ENCODE measurements around the gene TUBA8. TPM values are rescaled to one million over a fixed set of nuclear protein-coding genes. Genes with fewer than 3 reads are reported as not detected.

Gene TUBA8
- total RNA-seq, 1 donor from 2014 or later = 5.6 TPM

GRCh38 chr22:18082467-18082866, 28.1 kb upstream of the TUBA8 start:
- TF ChIP-seq, protein P1, sequence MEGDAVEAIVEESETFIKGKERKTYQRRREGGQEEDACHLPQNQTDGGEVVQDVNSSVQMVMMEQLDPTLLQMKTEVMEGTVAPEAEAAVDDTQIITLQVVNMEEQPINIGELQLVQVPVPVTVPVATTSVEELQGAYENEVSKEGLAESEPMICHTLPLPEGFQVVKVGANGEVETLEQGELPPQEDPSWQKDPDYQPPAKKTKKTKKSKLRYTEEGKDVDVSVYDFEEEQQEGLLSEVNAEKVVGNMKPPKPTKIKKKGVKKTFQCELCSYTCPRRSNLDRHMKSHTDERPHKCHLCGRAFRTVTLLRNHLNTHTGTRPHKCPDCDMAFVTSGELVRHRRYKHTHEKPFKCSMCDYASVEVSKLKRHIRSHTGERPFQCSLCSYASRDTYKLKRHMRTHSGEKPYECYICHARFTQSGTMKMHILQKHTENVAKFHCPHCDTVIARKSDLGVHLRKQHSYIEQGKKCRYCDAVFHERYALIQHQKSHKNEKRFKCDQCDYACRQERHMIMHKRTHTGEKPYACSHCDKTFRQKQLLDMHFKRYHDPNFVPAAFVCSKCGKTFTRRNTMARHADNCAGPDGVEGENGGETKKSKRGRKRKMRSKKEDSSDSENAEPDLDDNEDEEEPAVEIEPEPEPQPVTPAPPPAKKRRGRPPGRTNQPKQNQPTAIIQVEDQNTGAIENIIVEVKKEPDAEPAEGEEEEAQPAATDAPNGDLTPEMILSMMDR (IDR thresholded peaks at IDR 0.05) = no peak
- TF ChIP-seq POLR2AphosphoS5 (IDR thresholded peaks at IDR 0.05; ENCODE audit: insufficient read depth in 1 of 2, low read depth in 1 of 2) (no peak), POLR2A (IDR thresholded peaks at IDR 0.05) (no peak)
- Histone ChIP-seq H3K4me1 (peaks cover 25% of the 10 kb centered on the region), H3K4me3 (no peak overlapping the region), H3K27ac (no peak overlapping the region), H3K9me3 (no peaks in the 10 kb centered on the region), H3K27me3 (no peaks in the 10 kb centered on the region), H3K36me3 (peaks cover 0 to 61% of the 10 kb centered on the region in 2 donors)
- intact Hi-C loops (cut with DNase I) = no loop called here
- no peak for DNase-seq (ENCODE audit: extremely low spot score in 2 of 2)

DNA sequence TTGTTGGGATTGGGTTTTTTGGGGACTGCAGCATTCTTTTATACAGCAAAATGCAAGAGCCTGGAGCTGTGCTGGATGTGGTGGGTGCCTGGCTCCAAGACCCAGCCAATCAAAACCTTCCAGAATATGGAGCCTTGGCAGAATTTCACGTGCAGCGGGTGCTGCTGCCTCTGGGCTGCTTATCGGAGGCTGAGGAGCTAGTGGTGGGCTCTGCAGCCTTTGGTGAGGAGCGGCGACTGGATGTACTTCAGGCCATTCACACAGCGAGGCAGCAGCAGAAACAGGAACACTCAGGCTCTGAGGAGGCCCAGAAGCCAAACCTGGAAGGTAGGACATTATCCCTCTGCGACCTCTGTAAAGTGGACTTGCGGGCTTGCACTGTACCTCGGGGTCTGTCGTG, 27.2 kb upstream of the TUBA8 start:
- H3K9me3 ChIP-seq = no peaks in the 10 kb centered on the region
- H3K4me1 ChIP-seq = peaks cover 23% of the 10 kb centered on the region
- intact Hi-C loops (cut with DNase I) = no loop called here
- DNase-seq (ENCODE audit: extremely low spot score in 2 of 2) = no peak
- TF ChIP-seq, protein P1 (IDR thresholded peaks at IDR 0.05) = no peak
- TF ChIP-seq POLR2AphosphoS5 (IDR thresholded peaks at IDR 0.05; ENCODE audit: insufficient read depth in 1 of 2, low read depth in 1 of 2) = no peak
- TF ChIP-seq POLR2A (IDR thresholded peaks at IDR 0.05) = no peak
- H3K27ac ChIP-seq = no peak overlapping the region
- H3K27me3 ChIP-seq = no peaks in the 10 kb centered on the region
- H3K36me3 ChIP-seq = peaks cover 0 to 70% of the 10 kb centered on the region in 2 donors
- no peak overlapping the region for H3K4me3 ChIP-seq

DNA sequence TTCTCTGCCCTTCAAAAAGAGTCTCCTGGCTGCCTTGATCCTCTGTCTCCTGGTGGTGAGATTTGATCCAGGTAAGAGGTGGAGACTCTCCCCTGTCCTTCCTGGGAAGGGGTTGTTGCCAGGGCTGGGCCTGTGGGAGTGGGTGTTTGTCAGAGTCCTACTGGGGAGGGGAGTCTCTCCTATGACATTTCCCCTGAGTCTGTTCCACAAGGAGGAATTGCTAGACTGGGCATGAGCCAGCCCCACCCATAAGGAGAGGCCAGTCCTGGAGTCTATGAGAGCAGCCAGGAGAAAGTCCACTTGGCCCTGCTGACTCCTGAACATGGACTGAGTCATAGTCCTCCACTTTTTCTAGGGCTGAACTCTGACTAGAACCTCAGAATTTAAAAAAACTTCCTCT, 25.4 kb upstream of the TUBA8 start:
- H3K9me3 ChIP-seq = no peaks in the 10 kb centered on the region
- intact Hi-C loops (cut with DNase I) = no loop called here
- no peak for DNase-seq (ENCODE audit: extremely low spot score in 2 of 2)
- H3K27ac ChIP-seq = no peak overlapping the region
- no peaks in the 10 kb centered on the region for H3K27me3 ChIP-seq
- no peak overlapping the region for H3K4me3 ChIP-seq
- peaks cover 0 to 76% of the 10 kb centered on the region in 2 donors for H3K36me3 ChIP-seq
- H3K4me1 ChIP-seq = peaks cover 7% of the 10 kb centered on the region
- TF ChIP-seq, protein P1 (IDR thresholded peaks at IDR 0.05) = no peak

DNA sequence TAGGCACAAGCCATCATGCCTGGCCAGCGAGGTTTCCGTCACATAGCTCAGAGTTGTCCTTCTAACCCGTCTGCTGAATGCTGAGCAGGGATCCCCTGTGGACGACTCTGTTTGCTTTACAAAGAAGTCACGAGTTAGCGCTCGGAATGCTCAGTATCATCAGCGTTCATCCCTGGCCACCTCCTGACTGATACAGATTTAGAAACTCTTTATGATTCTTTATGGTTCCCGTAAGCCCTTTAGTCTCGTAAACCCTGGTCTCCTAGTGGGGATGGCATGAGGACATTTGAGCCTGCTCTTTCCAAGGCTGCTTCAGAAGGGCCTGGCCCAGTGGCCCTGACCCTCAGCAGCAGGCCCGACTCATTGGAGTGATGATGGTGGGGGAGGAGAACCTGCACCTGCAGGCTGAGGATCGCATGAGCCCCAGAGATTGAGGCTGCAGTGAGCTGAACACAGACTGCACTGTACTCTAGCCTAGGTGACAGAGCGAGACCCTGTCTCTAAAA, 23.2 kb upstream of the TUBA8 start:
- H3K27me3 ChIP-seq = no peaks in the 10 kb centered on the region
- H3K9me3 ChIP-seq = no peaks in the 10 kb centered on the region
- H3K27ac ChIP-seq = no peak overlapping the region
- intact Hi-C loops (cut with DNase I) = no loop called here
- peaks cover 7% of the 10 kb centered on the region for H3K4me1 ChIP-seq
- TF ChIP-seq, protein P1 (IDR thresholded peaks at IDR 0.05) = no peak
- TF ChIP-seq POLR2AphosphoS5 (IDR thresholded peaks at IDR 0.05; ENCODE audit: insufficient read depth in 1 of 2, low read depth in 1 of 2) = no peak
- TF ChIP-seq POLR2A (IDR thresholded peaks at IDR 0.05) = no peak
- DNase-seq (ENCODE audit: extremely low spot score in 2 of 2) = no peak
- peaks cover 0 to 57% of the 10 kb centered on the region in 2 donors for H3K36me3 ChIP-seq
- H3K4me3 ChIP-seq = no peak overlapping the region

GRCh38 chr22:18088825-18089568, 21.6 kb upstream of the TUBA8 start:
- no peaks in the 10 kb centered on the region for H3K9me3 ChIP-seq
- H3K36me3 ChIP-seq = peaks cover 0 to 51% of the 10 kb centered on the region in 2 donors
- H3K4me1 ChIP-seq = peaks cover 11% of the 10 kb centered on the region
- no peaks in the 10 kb centered on the region for H3K27me3 ChIP-seq
- TF ChIP-seq, protein P1 (IDR thresholded peaks at IDR 0.05) = no peak
- TF ChIP-seq POLR2A (IDR thresholded peaks at IDR 0.05) = no peak
- no peak for TF ChIP-seq POLR2AphosphoS5 (IDR thresholded peaks at IDR 0.05; ENCODE audit: insufficient read depth in 1 of 2, low read depth in 1 of 2)
- no peak overlapping the region for H3K27ac ChIP-seq
- intact Hi-C loops (cut with DNase I) = no loop called here
- no peak overlapping the region for H3K4me3 ChIP-seq
- DNase-seq (ENCODE audit: extremely low spot score in 2 of 2) = no peak

Data from vagina (tissue), 2 donors.